Right kidney (tissue), 1 donor: ENCODE data around the gene ESYT1.
A peak's percentile ranks its signal among the peaks of the same experiment; 100 is the strongest.
"Not testable (repeated sequence)": the region's sequence is repeated elsewhere in the genome, so short reads cannot be mapped to it uniquely, and the experiment has no call there.

ENCODE experiments used
- DNase-seq: peaks from one replicate; pipeline ENCODE4 v3.0.0-alpha.2; 2016

The ESYT1 gene

GRCh38 chr12:56154818-56155217, 26.8 kb downstream of the ESYT1 start:
- DNase-seq, result no peak

GRCh38 chr12:56155256-56155845, 27.3 kb downstream of the ESYT1 start:
- DNase-seq, result no peak

GRCh38 chr12:56156464-56157200, 28.6 kb downstream of the ESYT1 start:
- not testable (repeated sequence) for DNase-seq

- DNase-seq, result peak; percentile 90
Measured at GRCh38 chr12:56157201-56158028, 29.3 kb downstream of the ESYT1 start.

GRCh38 chr12:56158029-56158925, 30.2 kb downstream of the ESYT1 start, which contains the start of gene MYL6:
Gene MYL6 (plus strand): TSS chr12:56158359. CDS start chr12:56158402, 43 bp downstream.
- peak; percentile 78 for DNase-seq

GRCh38 chr12:56158926-56159461, 30.9 kb downstream of the ESYT1 start:
- DNase-seq, result peak; percentile 65

- DNase-seq, result no peak
Measured at GRCh38 chr12:56159482-56160192, 31.6 kb downstream of the ESYT1 start.

- DNase-seq, result no peak
Measured at GRCh38 chr12:56160193-56160763, 32.2 kb downstream of the ESYT1 start.

- no peak for DNase-seq
Measured at GRCh38 chr12:56160894-56161689, 33.0 kb downstream of the ESYT1 start.

GRCh38 chr12:56161690-56162351, 33.8 kb downstream of the ESYT1 start:
- no peak for DNase-seq

GRCh38 chr12:56162468-56163290, 34.6 kb downstream of the ESYT1 start:
- DNase-seq, result no peak

- DNase-seq, result no peak
Measured at GRCh38 chr12:56163533-56164344, 35.7 kb downstream of the ESYT1 start.

GRCh38 chr12:56164345-56164729, 36.3 kb downstream of the ESYT1 start:
- no peak for DNase-seq

GRCh38 chr12:56165369-56165768, 37.3 kb downstream of the ESYT1 start:
- no peak for DNase-seq

- no peak for DNase-seq
Measured at GRCh38 chr12:56169229-56169759, 41.2 kb downstream of the ESYT1 start.

- DNase-seq, result no peak
Measured at GRCh38 chr12:56172839-56173238, 44.8 kb downstream of the ESYT1 start.

GRCh38 chr12:56178347-56178746, 50.3 kb downstream of the ESYT1 start:
- DNase-seq, result no peak
